GM23338 (cell line): ENCODE measurements around the gene NFIA. TPM values are rescaled to one million over a fixed set of nuclear protein-coding genes. Genes with fewer than 3 reads are reported as not detected.

Experiments
- ATAC-seq: fragments of 200-7000 bp; cut with Tn5 transposase; 3 replicates; pipeline ENCODE4 v1.9.1; 2020
- DNase-seq: peaks from one replicate; pipeline ENCODE4 v3.0.0-alpha.2; 2015; ENCODE audit warnings: low spot score
- H2AFZ ChIP-seq: fragments of 200-600 bp; sonication (generic); 2 replicates; pipeline ENCODE4 v1.8.0; 2016; ENCODE audit warnings: antibody characterized with exemption, mild to moderate bottlenecking, moderate library complexity
- H3F3A ChIP-seq: fragments of 200-600 bp; sonication (generic); replicated peaks from 2 replicates; pipeline ENCODE4 v1.8.0; 2017; ENCODE audit warnings: antibody characterized with exemption, mixed run types, low read depth
- H3K27ac ChIP-seq: fragments of 200-600 bp; sonication (generic); 2 replicates; pipeline ENCODE4 v1.6.1; 2016; ENCODE audit warnings: low read depth
- H3K27me3 ChIP-seq: fragments of 200-600 bp; sonication (generic); 2 replicates; pipeline ENCODE4 v1.8.0; 2016; ENCODE audit warnings: mild to moderate bottlenecking, mixed run types, moderate library complexity; ENCODE audit not compliant: insufficient read depth
- H3K36me3 ChIP-seq: fragments of 200-600 bp; sonication (generic); 2 replicates; pipeline ENCODE4 v1.8.0; 2016; ENCODE audit warnings: mild to moderate bottlenecking; ENCODE audit not compliant: insufficient read depth
- H3K4me1 ChIP-seq: fragments of 200-600 bp; sonication (generic); 2 replicates; pipeline ENCODE4 v1.8.0; 2016; ENCODE audit warnings: mild to moderate bottlenecking, moderate library complexity; ENCODE audit not compliant: insufficient read depth
- H3K4me2 ChIP-seq: fragments of 200-600 bp; sonication (generic); 2 replicates; pipeline ENCODE4 v1.7.1; 2017; ENCODE audit warnings: mixed run types
- H3K4me3 ChIP-seq: fragments of 200-600 bp; sonication (generic); 2 replicates; pipeline ENCODE4 v1.6.1; 2016; ENCODE audit warnings: mixed run types
- H3K79me2 ChIP-seq: fragments of 200-600 bp; sonication (generic); replicated peaks from 2 replicates; pipeline ENCODE4 v1.8.0; 2017; ENCODE audit warnings: mild to moderate bottlenecking; ENCODE audit not compliant: insufficient read depth
- H3K9me2 ChIP-seq: fragments of 200-600 bp; sonication (generic); 2 replicates; pipeline ENCODE4 v1.8.0; 2017; ENCODE audit not compliant: insufficient read depth
- H4K20me1 ChIP-seq: fragments of 200-600 bp; sonication (generic); replicated peaks from 2 replicates; pipeline ENCODE4 v1.8.0; 2017; ENCODE audit warnings: mild to moderate bottlenecking; ENCODE audit not compliant: insufficient read depth
- H3K27ac Mint-ChIP-seq: 2 replicates; pipeline ENCODE4 v1.8.0; 2020; ENCODE audit warnings: inconsistent platforms, mild to moderate bottlenecking, moderate library complexity, mixed read lengths
- H3K27me3 Mint-ChIP-seq: 3 replicates; pipeline ENCODE4 v1.8.0; 2022; ENCODE audit warnings: low read depth, mild to moderate bottlenecking, moderate library complexity, mixed read lengths, inconsistent platforms; ENCODE audit not compliant: insufficient read depth, poor library complexity
- H3K36me3 Mint-ChIP-seq: 3 replicates; pipeline ENCODE4 v1.8.0; 2021; ENCODE audit warnings: low read depth, mild to moderate bottlenecking, inconsistent platforms, moderate library complexity, mixed read lengths
- H3K4me1 Mint-ChIP-seq: 3 replicates; pipeline ENCODE4 v1.8.0; 2020; ENCODE audit warnings: mild to moderate bottlenecking, inconsistent platforms, mixed read lengths
- H3K4me3 Mint-ChIP-seq: 3 replicates; pipeline ENCODE4 v1.8.0; 2021; ENCODE audit warnings: moderate library complexity, mild to moderate bottlenecking, inconsistent platforms, mixed read lengths
- H3K9me3 Mint-ChIP-seq: 3 replicates; pipeline ENCODE4 v1.8.0; 2020; ENCODE audit warnings: moderate library complexity, mild to moderate bottlenecking, inconsistent platforms, mixed read lengths
- CREB1 ChIP-seq: fragments of 250-450 bp; sonication (Bioruptor Pico); IDR thresholded peaks from 2 replicates; pipeline ENCODE4 v1.5.0; 2020; ENCODE audit warnings: low read depth, mild to moderate bottlenecking, moderate library complexity
- EZH2 ChIP-seq: fragments of 200-600 bp; sonication (generic); IDR thresholded peaks from one replicate; pipeline ENCODE4 v1.8.0; 2017; ENCODE audit warnings: antibody characterized with exemption, mild to moderate bottlenecking, low read depth; ENCODE audit not compliant: unreplicated experiment
- EZH2phosphoT487 ChIP-seq: fragments of 200-600 bp; sonication (generic); IDR thresholded peaks from one replicate; pipeline ENCODE4 v1.8.1; 2018; ENCODE audit warnings: antibody characterized with exemption; ENCODE audit not compliant: unreplicated experiment
- JUNB ChIP-seq: IDR thresholded peaks from one replicate; pipeline ENCODE4 v1.6.1; 2016; ENCODE audit warnings: antibody characterized with exemption; ENCODE audit not compliant: unreplicated experiment
- NANOG ChIP-seq: IDR thresholded peaks from 2 replicates; pipeline ENCODE4 v1.6.1; 2016; ENCODE audit warnings: antibody characterized with exemption, borderline replicate concordance
- POLR2AphosphoS5 ChIP-seq: IDR thresholded peaks from 2 replicates; pipeline ENCODE4 v1.6.1; 2016; ENCODE audit warnings: antibody characterized with exemption, low read depth
- REST ChIP-seq: IDR thresholded peaks from one replicate; pipeline ENCODE4 v1.6.1; 2018; ENCODE audit warnings: antibody characterized with exemption; ENCODE audit not compliant: unreplicated experiment
- ZNF462 ChIP-seq: fragments of 250-450 bp; sonication (Bioruptor Pico); IDR thresholded peaks from 2 replicates; pipeline ENCODE4 v1.5.0; 2020; ENCODE audit warnings: mild to moderate bottlenecking, moderate library complexity
- polyA plus RNA-seq: library from polyadenylated mRNA; unstranded; fragments of >200 nt; fragmentation: Nextera tagmentation; extraction: Ambion mirVana; gene quantifications from 2 replicates; pipeline ENCODE4 v1.2.1, GENCODE V29; 2016
- total RNA-seq: library from RNA; depleted of rRNA; stranded (reverse); fragments of >200 nt; shearing (Covaris generic); gene quantifications from 2 replicates; pipeline ENCODE4 v1.2.3, GENCODE V29; 2014
- TF ChIP-seq, protein P1 (sequence below), 2 experiments: fragments of 200-600 bp in 1 of 2; sonication (generic) in 1 of 2; conservative IDR thresholded peaks; 2 replicates each; pipeline versions ENCODE4 v1.5.1 to v1.6.1; 2016 to 2017; ENCODE audit warnings: antibody characterized with exemption in 2 of 2, low read depth in 2 of 2, mild to moderate bottlenecking in 2 of 2, moderate library complexity in 1 of 2

Gene NFIA
- total and polyA plus RNA-seq, 2 experiments from 2014 or later: 0.97 to 2.3 TPM

DNA sequence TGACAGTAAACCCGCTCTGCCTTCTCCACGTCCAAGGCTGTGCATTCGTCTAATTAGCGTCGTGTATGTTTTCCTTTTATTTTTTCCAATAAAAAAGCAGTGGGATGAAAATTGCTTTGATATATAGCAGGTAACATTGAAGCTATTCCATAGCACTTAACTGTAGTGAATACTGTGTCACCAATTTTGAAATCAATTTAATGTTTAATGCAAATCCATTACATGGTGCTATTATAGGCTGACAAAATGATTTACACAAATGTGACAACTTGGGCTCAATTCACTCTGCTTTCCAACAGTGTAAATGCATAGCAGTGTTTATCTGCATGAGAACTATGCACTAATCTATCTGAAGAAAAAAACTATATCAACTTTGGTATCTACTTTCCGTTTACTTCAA is 377.8 kb downstream of the NFIA start:
- Mint-ChIP-seq H3K4me3 (no peak overlapping the region), H3K27ac (no peak overlapping the region), H3K27me3 (peaks cover 5% of the 10 kb centered on the region), H3K9me3 (no peaks in the 10 kb centered on the region; the same call in 2 of the 3 replicates), H3K4me1 (peaks cover 53% of the 10 kb centered on the region), H3K36me3 (no peaks in the 10 kb centered on the region)
- no peak overlapping the region for H2AFZ ChIP-seq
- no peak overlapping the region for H3K4me3 ChIP-seq
- no peak for TF ChIP-seq JUNB
- TF ChIP-seq, protein P1, sequence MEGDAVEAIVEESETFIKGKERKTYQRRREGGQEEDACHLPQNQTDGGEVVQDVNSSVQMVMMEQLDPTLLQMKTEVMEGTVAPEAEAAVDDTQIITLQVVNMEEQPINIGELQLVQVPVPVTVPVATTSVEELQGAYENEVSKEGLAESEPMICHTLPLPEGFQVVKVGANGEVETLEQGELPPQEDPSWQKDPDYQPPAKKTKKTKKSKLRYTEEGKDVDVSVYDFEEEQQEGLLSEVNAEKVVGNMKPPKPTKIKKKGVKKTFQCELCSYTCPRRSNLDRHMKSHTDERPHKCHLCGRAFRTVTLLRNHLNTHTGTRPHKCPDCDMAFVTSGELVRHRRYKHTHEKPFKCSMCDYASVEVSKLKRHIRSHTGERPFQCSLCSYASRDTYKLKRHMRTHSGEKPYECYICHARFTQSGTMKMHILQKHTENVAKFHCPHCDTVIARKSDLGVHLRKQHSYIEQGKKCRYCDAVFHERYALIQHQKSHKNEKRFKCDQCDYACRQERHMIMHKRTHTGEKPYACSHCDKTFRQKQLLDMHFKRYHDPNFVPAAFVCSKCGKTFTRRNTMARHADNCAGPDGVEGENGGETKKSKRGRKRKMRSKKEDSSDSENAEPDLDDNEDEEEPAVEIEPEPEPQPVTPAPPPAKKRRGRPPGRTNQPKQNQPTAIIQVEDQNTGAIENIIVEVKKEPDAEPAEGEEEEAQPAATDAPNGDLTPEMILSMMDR (conservative IDR thresholded peaks at IDR 0.05; ENCODE audit: low read depth in 2 of 2): no peak
- TF ChIP-seq ZNF462 (CRISPR knock-in tag): no peak
- TF ChIP-seq EZH2phosphoT487: no peak
- TF ChIP-seq EZH2: no peak
- TF ChIP-seq POLR2AphosphoS5: no peak
- no peak for TF ChIP-seq CREB1 (CRISPR knock-in tag)
- no peak for TF ChIP-seq REST
- TF ChIP-seq NANOG: no peak
- no peak for DNase-seq
- H3K4me1 ChIP-seq: peaks cover 65% of the 10 kb centered on the region
- no peak overlapping the region for H3K27ac ChIP-seq
- H3K79me2 ChIP-seq: no peaks in the 10 kb centered on the region
- no peaks in the 10 kb centered on the region for H4K20me1 ChIP-seq
- H3K36me3 ChIP-seq: no peaks in the 10 kb centered on the region
- peak overlapping the region; percentile 35; the same call in 1 of the 2 replicates for H3K4me2 ChIP-seq
- no peak for ATAC-seq
- H3K9me2 ChIP-seq: no peaks in the 10 kb centered on the region
- H3K27me3 ChIP-seq: peaks cover 4% of the 10 kb centered on the region; the same call in 1 of the 2 replicates
- no peaks in the 10 kb centered on the region for H3F3A ChIP-seq
